KOPT-K1 (cell line): ENCODE data around the gene ERI3.

Experiments
- H3K27ac ChIP-seq: fragments of 200-600 bp; sonication (generic); 2 replicates; pipeline ENCODE4 v1.5.1; 2016; ENCODE audit warnings: antibody characterized with exemption, mild to moderate bottlenecking, low read depth, low read length; ENCODE audit not compliant: poor library complexity, severe bottlenecking
- H3K36me3 ChIP-seq: fragments of 200-600 bp; sonication (generic); 2 replicates; pipeline ENCODE4 v1.5.1; 2017; ENCODE audit warnings: antibody characterized with exemption, mild to moderate bottlenecking, low read length, moderate library complexity; ENCODE audit not compliant: insufficient read depth
- H3K9me3 ChIP-seq: fragments of 200-600 bp; sonication (generic); 2 replicates; pipeline ENCODE4 v1.5.1; 2017; ENCODE audit warnings: antibody characterized with exemption, low read length, mild to moderate bottlenecking; ENCODE audit not compliant: insufficient read depth, poor library complexity, severe bottlenecking

ERI3 gene

GRCh38 chr1:44238660-44239059 is 116.4 kb downstream of the ERI3 start:
- Histone ChIP-seq H3K9me3 (no peaks in the 10 kb centered on the region), H3K27ac (no peak overlapping the region), H3K36me3 (peaks cover 14% of the 10 kb centered on the region; the same call in 1 of the 2 replicates)

- peaks cover 14% of the 10 kb centered on the region; the same call in 1 of the 2 replicates for H3K36me3 ChIP-seq
- no peak overlapping the region for H3K27ac ChIP-seq
- H3K9me3 ChIP-seq: no peaks in the 10 kb centered on the region
Measured at GRCh38 chr1:44237721-44238457, 117.2 kb downstream of the ERI3 start.

GRCh38 chr1:44236490-44237272 is 118.4 kb downstream of the ERI3 start:
- Histone ChIP-seq H3K9me3 (no peaks in the 10 kb centered on the region), H3K27ac (no peak overlapping the region), H3K36me3 (peaks cover 14% of the 10 kb centered on the region)

DNA sequence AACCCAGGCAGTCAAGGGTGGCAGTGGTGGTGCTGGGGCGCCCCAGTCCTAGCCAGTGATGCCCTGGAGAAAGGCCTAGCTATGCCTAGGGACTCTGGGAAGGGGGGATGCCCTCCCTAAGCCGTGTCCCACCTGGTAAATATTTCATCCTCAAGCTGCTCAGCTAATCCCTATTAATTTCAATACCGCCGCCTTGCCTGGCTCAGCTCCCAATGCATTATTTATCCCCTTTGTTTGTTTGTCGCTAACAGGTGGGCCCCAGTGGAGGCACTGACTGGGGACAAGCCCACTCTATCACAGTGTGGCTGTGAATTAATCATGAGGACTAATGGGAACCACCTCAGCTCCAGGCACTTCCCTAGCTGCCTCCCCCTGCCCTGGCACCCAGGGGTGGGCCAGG is 119.2 kb downstream of the ERI3 start:
- H3K36me3 ChIP-seq: peaks cover 21% of the 10 kb centered on the region
- no peaks in the 10 kb centered on the region for H3K9me3 ChIP-seq
- no peak overlapping the region for H3K27ac ChIP-seq

DNA sequence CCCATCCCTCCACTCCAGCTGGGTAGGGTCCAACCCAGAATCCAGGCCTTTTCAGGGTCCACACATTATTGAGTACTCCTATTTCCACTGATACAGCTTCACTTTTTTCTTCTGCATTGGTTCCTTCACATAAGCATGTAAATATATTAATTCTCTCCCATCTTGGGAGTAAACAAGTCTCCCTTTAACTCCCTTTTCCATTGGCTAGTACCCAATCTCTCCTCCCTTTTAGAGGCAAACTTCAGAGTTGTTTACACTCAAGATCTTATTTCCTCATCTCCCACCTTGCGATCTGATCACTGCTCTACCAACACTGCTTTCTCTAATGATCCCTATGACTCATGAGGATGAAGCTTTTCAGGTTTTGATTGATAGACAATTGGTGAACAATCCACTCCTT is 121.5 kb downstream of the ERI3 start:
- Histone ChIP-seq H3K36me3 (peaks cover 12% of the 10 kb centered on the region), H3K27ac (no peak overlapping the region), H3K9me3 (no peaks in the 10 kb centered on the region)

DNA sequence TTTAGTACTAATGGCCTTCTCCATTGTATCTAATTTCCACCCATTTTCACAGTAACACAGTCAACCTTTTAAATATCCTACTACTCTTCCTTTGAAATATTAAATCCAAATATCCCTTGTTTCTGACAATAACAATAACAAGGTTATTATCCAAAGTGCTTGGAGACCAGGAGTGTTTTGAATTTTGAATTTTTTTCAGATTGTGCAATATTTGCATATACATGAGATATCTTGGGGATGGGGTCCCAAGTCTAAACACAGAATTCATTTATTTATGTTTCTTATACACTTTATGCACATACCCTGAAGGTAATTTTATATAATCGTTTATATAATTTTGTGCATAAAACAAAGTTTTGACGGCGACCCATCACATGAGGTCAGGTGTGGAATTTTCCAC is 124.3 kb downstream of the ERI3 start:
- no peak overlapping the region for H3K27ac ChIP-seq
- H3K9me3 ChIP-seq: no peaks in the 10 kb centered on the region
- H3K36me3 ChIP-seq: peaks cover 12% of the 10 kb centered on the region

GRCh38 chr1:44229435-44230167 is 125.5 kb downstream of the ERI3 start:
- Histone ChIP-seq H3K36me3 (peaks cover 12% of the 10 kb centered on the region), H3K9me3 (no peaks in the 10 kb centered on the region), H3K27ac (no peak overlapping the region)

DNA sequence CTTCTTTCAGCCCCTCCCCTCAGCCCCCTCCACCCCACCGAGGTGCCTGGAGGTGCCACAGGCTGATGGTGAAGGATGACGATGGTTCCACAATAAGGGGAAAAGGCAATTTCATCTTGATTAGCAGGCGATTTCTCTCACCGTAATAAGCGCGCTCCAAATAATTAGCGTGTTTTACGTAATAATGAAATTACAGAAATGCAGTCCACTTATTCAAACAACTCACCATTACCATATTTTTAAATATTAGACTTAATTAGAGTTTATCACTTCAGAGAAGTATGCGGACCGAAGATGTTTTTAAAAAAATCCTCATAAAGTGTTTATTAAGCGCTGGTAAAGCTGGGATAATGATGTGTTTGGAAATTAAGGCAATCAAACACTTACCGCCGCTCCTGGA is 126.8 kb downstream of the ERI3 start:
- Histone ChIP-seq H3K27ac (no peak overlapping the region), H3K9me3 (no peaks in the 10 kb centered on the region), H3K36me3 (peaks cover 12% of the 10 kb centered on the region)

- peaks cover 16% of the 10 kb centered on the region for H3K36me3 ChIP-seq
- H3K27ac ChIP-seq: no peak overlapping the region
- no peaks in the 10 kb centered on the region for H3K9me3 ChIP-seq
Measured at GRCh38 chr1:44227211-44227610, 127.8 kb downstream of the ERI3 start.

DNA sequence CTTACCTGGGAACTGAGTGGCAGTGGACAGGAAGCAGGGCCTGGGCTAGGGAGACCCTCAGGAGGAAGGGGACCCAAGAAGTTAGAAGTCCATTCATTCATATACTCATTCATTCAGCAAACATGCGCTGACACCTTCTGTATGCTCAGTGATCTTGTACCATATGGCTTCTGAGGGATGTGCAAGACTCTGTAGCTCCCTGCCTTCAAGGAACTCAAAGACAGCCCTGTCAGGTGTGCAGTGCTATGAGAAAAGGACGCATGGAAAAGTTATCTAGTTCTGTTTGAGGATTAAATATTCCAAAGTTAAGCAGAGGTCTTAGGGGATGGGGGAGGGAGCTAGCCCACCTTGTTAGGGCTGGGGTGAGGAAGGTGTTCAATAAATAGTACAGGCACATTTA is 129.3 kb downstream of the ERI3 start:
- Histone ChIP-seq H3K9me3 (no peaks in the 10 kb centered on the region), H3K36me3 (peaks cover 14% of the 10 kb centered on the region), H3K27ac (no peak overlapping the region)

GRCh38 chr1:44223187-44223610 is 131.9 kb downstream of the ERI3 start:
- Histone ChIP-seq H3K9me3 (no peaks in the 10 kb centered on the region), H3K27ac (no peak overlapping the region), H3K36me3 (peaks cover 40% of the 10 kb centered on the region)

DNA sequence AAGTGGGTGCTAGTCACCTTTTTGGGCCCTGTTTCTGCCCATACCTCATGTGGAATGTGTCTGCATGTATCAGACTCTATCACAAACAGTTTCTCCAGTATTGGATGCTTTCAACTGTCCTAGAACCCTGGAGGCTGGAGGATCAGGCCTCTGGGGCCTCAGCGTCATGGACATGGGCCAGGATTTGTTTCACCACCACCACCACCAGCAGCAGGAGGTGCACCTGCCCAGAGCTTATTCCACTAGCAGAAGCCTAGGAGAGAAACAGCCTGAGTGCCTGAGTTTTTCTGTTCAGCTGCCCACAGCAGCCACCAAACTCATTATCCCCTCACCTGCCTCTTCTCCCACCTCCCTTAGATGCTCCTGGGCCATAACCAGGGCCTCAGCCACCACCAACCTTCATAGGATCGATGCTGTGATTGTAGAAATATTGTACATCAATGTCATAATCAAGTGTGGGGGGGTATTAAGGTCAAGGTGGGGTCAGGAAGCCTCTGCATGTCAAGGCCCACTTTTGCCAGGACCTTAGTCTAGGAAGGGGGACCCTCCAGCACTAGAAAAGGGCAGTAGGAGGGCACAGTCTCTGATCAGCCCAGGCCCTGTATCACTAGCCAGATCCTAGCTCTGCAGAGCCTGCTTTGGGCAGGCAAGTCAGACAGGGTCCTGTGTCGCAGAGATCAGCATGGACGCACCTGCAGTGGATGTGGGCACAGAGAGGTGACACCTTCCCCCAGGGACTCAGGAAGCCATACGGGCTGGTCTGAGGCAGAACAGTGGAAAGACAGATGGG is 132.5 kb downstream of the ERI3 start:
- Histone ChIP-seq H3K27ac (no peak overlapping the region), H3K9me3 (no peaks in the 10 kb centered on the region), H3K36me3 (peaks cover 46% of the 10 kb centered on the region)

GRCh38 chr1:44221769-44222168 is 133.3 kb downstream of the ERI3 start:
- Histone ChIP-seq H3K27ac (no peak overlapping the region), H3K36me3 (peaks cover 54% of the 10 kb centered on the region)

DNA sequence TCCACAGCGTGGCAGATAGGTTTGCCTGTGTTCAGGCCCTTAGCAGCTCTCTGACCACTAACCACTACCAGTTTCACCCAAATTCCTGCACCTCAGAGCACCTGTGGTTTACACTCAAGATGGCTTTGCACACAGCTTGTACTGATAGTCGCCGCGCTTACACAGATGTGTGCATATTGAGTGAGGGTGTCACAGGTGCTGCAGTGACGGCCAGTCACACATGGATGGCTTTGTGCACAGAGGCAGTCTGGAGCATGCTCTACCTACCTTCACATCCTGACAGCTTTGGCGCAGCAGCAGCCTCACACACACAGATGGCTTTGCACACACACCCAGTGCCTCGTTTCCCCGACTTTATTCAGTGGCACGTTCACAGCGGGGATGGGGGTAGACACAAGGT is 134.3 kb downstream of the ERI3 start:
- Histone ChIP-seq H3K27ac (no peak overlapping the region), H3K36me3 (peaks cover 64% of the 10 kb centered on the region), H3K9me3 (no peaks in the 10 kb centered on the region)

More at GRCh38 chr1:44221769-44222168, 133.3 kb downstream of the ERI3 start:
- H3K9me3 ChIP-seq: no peaks in the 10 kb centered on the region
